Loucy (cell line): Measurements from ENCODE around the gene S1PR1.

Experiments
- CTCF ChIP-seq: fragments of 200-600 bp; sonication (generic); conservative IDR thresholded peaks from 2 replicates; pipeline ENCODE4 v1.5.1; 2014; ENCODE audit warnings: mild to moderate bottlenecking, antibody characterized with exemption, low read length
- EZH2phosphoT487 ChIP-seq: fragments of 200-600 bp; IDR thresholded peaks from 2 replicates; pipeline ENCODE4 v1.6.1; 2018; ENCODE audit warnings: antibody characterized with exemption, mild to moderate bottlenecking, moderate library complexity, borderline replicate concordance

GRCh38 chr1:101190441-101190840 lies 46.4 kb upstream of the S1PR1 start:
- TF ChIP-seq CTCF: no peak
- no peak for TF ChIP-seq EZH2phosphoT487
